ENCODE measurements around the gene WDFY4.

GRCh38 chr10:48645600-48645999, 39.1 kb upstream of the WDFY4 start:
- TF ChIP-seq EP300 (IDR thresholded peaks at IDR 0.05) (no peak), CTCF (IDR thresholded peaks at IDR 0.05) (no peak), POLR2A (IDR thresholded peaks at IDR 0.05) (no peak)
